K562 (cell line): ENCODE data around the gene FCHO2. TPM values are rescaled to one million over a fixed set of nuclear protein-coding genes. Genes with fewer than 3 reads are reported as not detected.

ENCODE experiments used
- CUX1 ChIP-seq: fragments of 200-800 bp; sonication (Bioruptor generic); IDR thresholded peaks from 2 replicates; pipeline ENCODE4 v1.6.1; 2016; ENCODE audit warnings: missing genetic modification characterization, missing compliant biosample characterization
- DEAF1 ChIP-seq: fragments of 450-650 bp; formaldehyde crosslinking; IDR thresholded peaks from 2 replicates; pipeline ENCODE4 v1.4.0; 2020; ENCODE audit warnings: mild to moderate bottlenecking, moderate library complexity
- MTA1 ChIP-seq: fragments of 450-650 bp; IDR thresholded peaks from 2 replicates; pipeline ENCODE4 v1.6.1; 2017; ENCODE audit warnings: borderline replicate concordance
- MXD1 ChIP-seq: fragments of 250-450 bp; sonication (Bioruptor Pico); IDR thresholded peaks from 2 replicates; pipeline ENCODE4 v1.8.0; 2021; ENCODE audit warnings: borderline replicate concordance, mild to moderate bottlenecking, moderate library complexity; ENCODE audit not compliant: poor library complexity, severe bottlenecking
- PKNOX1 ChIP-seq: fragments of 450-650 bp; IDR thresholded peaks from 2 replicates; pipeline ENCODE4 v1.6.1; 2016
- polyA plus RNA-seq, 8 experiments: library from polyadenylated mRNA; depleted of rRNA in 4 of 8; stranded (reverse) in 5 of 8; unstranded in 3 of 8; fragments of >200 nt; fragmentation: Nextera tagmentation in 2 of 8; fragmentation: Illumina TruSeq in 1 of 8; extraction: Ambion mirVana in 2 of 8; extraction: Trizol in 1 of 8; gene quantifications; 2 replicates each; pipeline versions ENCODE4 v1.2.1 to v1.2.3, GENCODE V29; 2011 to 2014; ENCODE audit warnings: inconsistent platforms in 1 of 8, missing spikeins in 1 of 8
- total RNA-seq, 7 experiments: library from RNA; depleted of rRNA in 6 of 7; stranded (reverse); fragments of >200 nt in 6 of 7; fragmentation: Illumina TruSeq in 2 of 7; extraction: Trizol in 2 of 7; gene quantifications; 2 replicates each; pipeline versions ENCODE4 v1.2.1 to v1.2.3, GENCODE V29; 2011 to 2021; ENCODE audit warnings: low replicate concordance in 1 of 7
- TF ChIP-seq, protein P1 (sequence below), 2 experiments: IDR thresholded peaks in 1 of 2; conservative IDR thresholded peaks in 1 of 2; 2 replicates each; pipeline ENCODE4 v1.6.1; 2016; ENCODE audit warnings: low read depth in 2 of 2, mild to moderate bottlenecking in 1 of 2, missing compliant biosample characterization in 1 of 2, missing genetic modification characterization in 1 of 2, moderate library complexity in 1 of 2

The FCHO2 gene
- total and polyA plus RNA-seq, 9 of the 15 experiments (the other 6 are each of a cell fraction or from before 2014, with no cell fraction given), result 4.4 to 13.4 (median 8.3) TPM

- TF ChIP-seq PKNOX1 (peak; percentile 75), CUX1 (CRISPR knock-in tag) (no peak), MXD1 (no peak), DEAF1 (CRISPR knock-in tag) (no peak), MTA1 (no peak)
- TF ChIP-seq, protein P1, sequence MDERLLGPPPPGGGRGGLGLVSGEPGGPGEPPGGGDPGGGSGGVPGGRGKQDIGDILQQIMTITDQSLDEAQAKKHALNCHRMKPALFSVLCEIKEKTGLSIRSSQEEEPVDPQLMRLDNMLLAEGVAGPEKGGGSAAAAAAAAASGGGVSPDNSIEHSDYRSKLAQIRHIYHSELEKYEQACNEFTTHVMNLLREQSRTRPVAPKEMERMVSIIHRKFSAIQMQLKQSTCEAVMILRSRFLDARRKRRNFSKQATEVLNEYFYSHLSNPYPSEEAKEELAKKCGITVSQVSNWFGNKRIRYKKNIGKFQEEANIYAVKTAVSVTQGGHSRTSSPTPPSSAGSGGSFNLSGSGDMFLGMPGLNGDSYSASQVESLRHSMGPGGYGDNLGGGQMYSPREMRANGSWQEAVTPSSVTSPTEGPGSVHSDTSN (CRISPR knock-in tag; IDR thresholded peaks at IDR 0.05; ENCODE audit: low read depth), result no peak
- TF ChIP-seq, protein P1 (tag; conservative IDR thresholded peaks at IDR 0.05; ENCODE audit: low read depth), result peak; percentile 85
These were observed 8.3 kb upstream of the FCHO2 start (continued) for GRCh38 chr5:72947498-72947897.
